GM12878 (cell line): ENCODE measurements around the gene LKAAEAR1. TPM values are rescaled to one million over a fixed set of nuclear protein-coding genes. Genes with fewer than 3 reads are reported as not detected.
A peak's percentile ranks its signal among the peaks of the same experiment; 100 is the strongest.

ENCODE experiments used
- GATAD2B ChIP-seq: fragments of 450-650 bp; conservative IDR thresholded peaks from 2 replicates; pipeline ENCODE4 v1.6.1; 2017; ENCODE audit warnings: low read depth, mild to moderate bottlenecking, moderate library complexity
- MLLT1 ChIP-seq: fragments of 450-650 bp; IDR thresholded peaks from 2 replicates; pipeline ENCODE4 v1.6.1; 2016; ENCODE audit warnings: mild to moderate bottlenecking
- NR2C1 ChIP-seq: fragments of 450-650 bp; IDR thresholded peaks from 2 replicates; pipeline ENCODE4 v1.6.1; 2017; ENCODE audit warnings: antibody characterized with exemption, mild to moderate bottlenecking, moderate library complexity
- PML ChIP-seq: IDR thresholded peaks from 2 replicates; pipeline ENCODE4 v1.6.1; 2012; ENCODE audit warnings: low read length, inconsistent platforms
- RAD21 ChIP-seq: IDR thresholded peaks from 2 replicates; pipeline ENCODE4 v1.6.1; 2011; ENCODE audit warnings: mild to moderate bottlenecking, low read depth, low read length, moderate library complexity; ENCODE audit not compliant: insufficient read depth
- SIX5 ChIP-seq: IDR thresholded peaks from 2 replicates; pipeline ENCODE4 v1.6.1; 2011; ENCODE audit warnings: mild to moderate bottlenecking, low read depth, low read length, moderate library complexity; ENCODE audit not compliant: severe bottlenecking
- SRF ChIP-seq, 2 experiments: IDR thresholded peaks; 2 replicates each; pipeline ENCODE4 v1.6.1; 2011; ENCODE audit warnings: low read depth in 2 of 2, low read length in 2 of 2, mild to moderate bottlenecking in 1 of 2, moderate library complexity in 1 of 2
- STAT3 ChIP-seq: IDR thresholded peaks from 2 replicates; pipeline ENCODE4 v1.6.1; 2011; ENCODE audit warnings: low read depth, low read length, improper control_type of control experiment
- SUZ12 ChIP-seq: fragments of 200-600 bp; sonication (generic); IDR thresholded peaks from one replicate; pipeline ENCODE4 v1.6.1; 2018; ENCODE audit warnings: antibody characterized with exemption, mild to moderate bottlenecking; ENCODE audit not compliant: unreplicated experiment
- TCF12 ChIP-seq: IDR thresholded peaks from 2 replicates; pipeline ENCODE4 v1.6.1; 2011; ENCODE audit warnings: low read depth, mild to moderate bottlenecking, low read length
- TCF7 ChIP-seq: IDR thresholded peaks from 2 replicates; pipeline ENCODE4 v1.6.1; 2014; ENCODE audit warnings: antibody characterized with exemption, borderline replicate concordance
- ZNF592 ChIP-seq: fragments of 450-650 bp; IDR thresholded peaks from 2 replicates; pipeline ENCODE4 v1.6.1; 2017; ENCODE audit warnings: mild to moderate bottlenecking, moderate library complexity
- ZNF687 ChIP-seq: fragments of 450-650 bp; IDR thresholded peaks from 2 replicates; pipeline ENCODE4 v1.6.1; 2017; ENCODE audit warnings: mild to moderate bottlenecking, moderate library complexity
- polyA plus RNA-seq, 11 experiments: library from polyadenylated mRNA; depleted of rRNA in 4 of 11; unstranded in 6 of 11; stranded (reverse) in 5 of 11; fragments of >200 nt; fragmentation: Nextera tagmentation in 4 of 11; fragmentation: Illumina TruSeq in 1 of 11; extraction: Ambion mirVana in 4 of 11; extraction: Trizol in 1 of 11; gene quantifications; 1 replicate in 1 of 11; 2 replicates in 10 of 11; pipeline versions ENCODE4 v1.2.1 to v1.2.3, GENCODE V29; 2011 to 2016; ENCODE audit warnings: inconsistent platforms in 2 of 11, missing spikeins in 2 of 11, low read depth in 1 of 11
- total RNA-seq, 4 experiments: library from RNA; depleted of rRNA in 3 of 4; stranded (reverse); fragments of >200 nt in 3 of 4; fragmentation: Illumina TruSeq in 1 of 4; extraction: Trizol in 1 of 4; gene quantifications; 2 replicates each; pipeline versions ENCODE4 v1.2.1 to v1.2.3, GENCODE V29; 2013 to 2021
- TF ChIP-seq, protein P1 (sequence below): IDR thresholded peaks from 2 replicates; pipeline ENCODE4 v1.6.1; 2011; ENCODE audit warnings: low read depth, mild to moderate bottlenecking, low read length, moderate library complexity, borderline replicate concordance; ENCODE audit errors: extremely low read depth
- TF ChIP-seq, protein P2 (sequence below): fragments of 450-650 bp; IDR thresholded peaks from 2 replicates; pipeline ENCODE4 v1.6.1; 2017; ENCODE audit warnings: borderline replicate concordance
- TF ChIP-seq, protein P3 (sequence below): IDR thresholded peaks from 2 replicates; pipeline ENCODE4 v1.6.1; 2012; ENCODE audit warnings: low read depth, low read length, improper control_type of control experiment

LKAAEAR1 gene
- total and polyA plus RNA-seq, 10 of the 15 experiments (the other 5 are each of a cell fraction or from before 2014, with no cell fraction given): not detected

- TF ChIP-seq MLLT1 (0 out of 2 replicates have a peak, but pooled peaks have one; percentile 52), SUZ12 (no peak), TCF7 (no peak), PML (no peak), RAD21 (peak; percentile 72), SRF (IDR thresholded peaks at IDR 0.05; ENCODE audit: low read depth in 2 of 2, low read length in 2 of 2) (no peak), GATAD2B (peak; percentile 88), TCF12 (peak; percentile 78), ZNF592 (peak; percentile 62; the same call in 1 of the 2 replicates), STAT3 (no peak), NR2C1 (0 out of 2 replicates have a peak, but pooled peaks have one; percentile 20), SIX5 (no peak), ZNF687 (peak; percentile 90)
- TF ChIP-seq, protein P1, sequence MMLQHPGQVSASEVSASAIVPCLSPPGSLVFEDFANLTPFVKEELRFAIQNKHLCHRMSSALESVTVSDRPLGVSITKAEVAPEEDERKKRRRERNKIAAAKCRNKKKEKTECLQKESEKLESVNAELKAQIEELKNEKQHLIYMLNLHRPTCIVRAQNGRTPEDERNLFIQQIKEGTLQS: no peak
- TF ChIP-seq, protein P2, sequence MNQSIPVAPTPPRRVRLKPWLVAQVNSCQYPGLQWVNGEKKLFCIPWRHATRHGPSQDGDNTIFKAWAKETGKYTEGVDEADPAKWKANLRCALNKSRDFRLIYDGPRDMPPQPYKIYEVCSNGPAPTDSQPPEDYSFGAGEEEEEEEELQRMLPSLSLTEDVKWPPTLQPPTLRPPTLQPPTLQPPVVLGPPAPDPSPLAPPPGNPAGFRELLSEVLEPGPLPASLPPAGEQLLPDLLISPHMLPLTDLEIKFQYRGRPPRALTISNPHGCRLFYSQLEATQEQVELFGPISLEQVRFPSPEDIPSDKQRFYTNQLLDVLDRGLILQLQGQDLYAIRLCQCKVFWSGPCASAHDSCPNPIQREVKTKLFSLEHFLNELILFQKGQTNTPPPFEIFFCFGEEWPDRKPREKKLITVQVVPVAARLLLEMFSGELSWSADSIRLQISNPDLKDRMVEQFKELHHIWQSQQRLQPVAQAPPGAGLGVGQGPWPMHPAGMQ: no peak
- TF ChIP-seq, protein P3, sequence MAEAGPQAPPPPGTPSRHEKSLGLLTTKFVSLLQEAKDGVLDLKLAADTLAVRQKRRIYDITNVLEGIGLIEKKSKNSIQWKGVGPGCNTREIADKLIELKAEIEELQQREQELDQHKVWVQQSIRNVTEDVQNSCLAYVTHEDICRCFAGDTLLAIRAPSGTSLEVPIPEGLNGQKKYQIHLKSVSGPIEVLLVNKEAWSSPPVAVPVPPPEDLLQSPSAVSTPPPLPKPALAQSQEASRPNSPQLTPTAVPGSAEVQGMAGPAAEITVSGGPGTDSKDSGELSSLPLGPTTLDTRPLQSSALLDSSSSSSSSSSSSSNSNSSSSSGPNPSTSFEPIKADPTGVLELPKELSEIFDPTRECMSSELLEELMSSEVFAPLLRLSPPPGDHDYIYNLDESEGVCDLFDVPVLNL: no peak
Measured at GRCh38 chr20:64038565-64039292, 45.5 kb downstream of the LKAAEAR1 start (continued).
